HEK293 (cell line): ENCODE data around the gene TMEM272.

Experiments
- CTCF ChIA-PET: fragments of 350-600 bp; formaldehyde crosslinking; extraction: SDS; loops from one replicate; lab custom pipeline; 2021; ENCODE audit warnings: antibody characterized with exemption; lab: Yijun Ruan, JAX
- POLR2A ChIA-PET: fragments of 300-600 bp; formaldehyde crosslinking; extraction: SDS; loops from one replicate; lab custom pipeline; 2020; ENCODE audit warnings: antibody characterized with exemption, inconsistent platforms; lab: Yijun Ruan, JAX
- H3K27ac ChIP-seq: fragments of 200-500 bp; sonication (Bioruptor generic); 2 replicates; pipeline ENCODE4 v1.5.1; 2014; ENCODE audit warnings: low read depth, low read length, control low read depth, inconsistent platforms; ENCODE audit errors: extremely low read depth
- H3K36me3 ChIP-seq, 2 experiments: fragments of 200-500 bp in 1 of 2; sonication (Bioruptor generic) in 1 of 2; 1 replicate in 1 of 2; 2 replicates in 1 of 2; pipeline ENCODE4 v1.5.1; 2014 to 2017; ENCODE audit warnings: inconsistent platforms in 2 of 2, low read length in 2 of 2; ENCODE audit not compliant: control insufficient read depth in 2 of 2, insufficient read depth in 1 of 2
- H3K4me1 ChIP-seq: fragments of 200-500 bp; sonication (Bioruptor generic); 2 replicates; pipeline ENCODE4 v1.5.1; 2014; ENCODE audit warnings: mild to moderate bottlenecking, low read length, inconsistent platforms; ENCODE audit not compliant: control insufficient read depth, insufficient read depth
- H3K4me3 ChIP-seq: 2 replicates; pipeline ENCODE4 v1.5.1; 2011; ENCODE audit warnings: low read depth, mild to moderate bottlenecking, control low read depth, low read length, moderate library complexity
- H3K9me3 ChIP-seq: fragments of 200-500 bp; sonication (Bioruptor generic); 2 replicates; pipeline ENCODE4 v1.5.1; 2014; ENCODE audit warnings: low read depth, low read length, inconsistent platforms; ENCODE audit not compliant: control insufficient read depth, insufficient read depth
- GLI2 ChIP-seq: fragments of 450-650 bp; formaldehyde crosslinking; IDR thresholded peaks from 2 replicates; pipeline ENCODE4; 2017; ENCODE audit warnings: missing biosample characterization, missing genetic modification characterization, low read depth, borderline replicate concordance
- GLIS1 ChIP-seq: fragments of 450-650 bp; formaldehyde crosslinking; IDR thresholded peaks from 2 replicates; pipeline ENCODE4 v1.5.1; 2016; ENCODE audit warnings: missing biosample characterization, missing genetic modification characterization
- KLF16 ChIP-seq: fragments of 450-650 bp; formaldehyde crosslinking; IDR thresholded peaks from 2 replicates; pipeline ENCODE4 v1.5.1; 2017; ENCODE audit warnings: missing biosample characterization, missing genetic modification characterization
- KLF8 ChIP-seq: fragments of 450-650 bp; formaldehyde crosslinking; IDR thresholded peaks from 2 replicates; pipeline ENCODE4 v1.5.1; 2016; ENCODE audit warnings: missing biosample characterization, missing genetic modification characterization
- MYNN ChIP-seq: fragments of 450-650 bp; formaldehyde crosslinking; IDR thresholded peaks from 2 replicates; pipeline ENCODE4 v1.5.1; 2016; ENCODE audit warnings: missing biosample characterization, missing genetic modification characterization, borderline replicate concordance
- OVOL3 ChIP-seq: fragments of 450-650 bp; formaldehyde crosslinking; IDR thresholded peaks from 2 replicates; pipeline ENCODE4 v1.5.1; 2016; ENCODE audit warnings: missing biosample characterization, missing genetic modification characterization
- SALL2 ChIP-seq: fragments of 450-650 bp; formaldehyde crosslinking; IDR thresholded peaks from 2 replicates; pipeline ENCODE4 v1.5.0; 2017; ENCODE audit warnings: missing biosample characterization, mild to moderate bottlenecking, missing genetic modification characterization, borderline replicate concordance
- TRIM28 ChIP-seq: IDR thresholded peaks from 2 replicates; pipeline ENCODE4 v1.6.1; 2011; ENCODE audit warnings: low read length, control low read depth, borderline replicate concordance
- ZBTB10 ChIP-seq: fragments of 450-650 bp; formaldehyde crosslinking; IDR thresholded peaks from 2 replicates; pipeline ENCODE4 v1.5.1; 2016; ENCODE audit warnings: missing biosample characterization, missing genetic modification characterization
- ZBTB20 ChIP-seq: fragments of 450-650 bp; formaldehyde crosslinking; IDR thresholded peaks from 2 replicates; pipeline ENCODE4 v1.5.1; 2016; ENCODE audit warnings: missing biosample characterization, missing genetic modification characterization
- ZBTB44 ChIP-seq: fragments of 450-650 bp; IDR thresholded peaks from 2 replicates; pipeline ENCODE4 v1.5.1; 2018; ENCODE audit warnings: missing biosample characterization, mild to moderate bottlenecking, missing genetic modification characterization
- ZBTB7A ChIP-seq: fragments of 450-650 bp; formaldehyde crosslinking; IDR thresholded peaks from 2 replicates; pipeline ENCODE4 v1.5.1; 2016; ENCODE audit warnings: low read depth, missing biosample characterization, missing genetic modification characterization
- ZIC2 ChIP-seq: fragments of 450-650 bp; formaldehyde crosslinking; IDR thresholded peaks from 2 replicates; pipeline ENCODE4 v1.5.1; 2016; ENCODE audit warnings: missing biosample characterization, missing genetic modification characterization
- ZNF23 ChIP-seq: fragments of 450-650 bp; formaldehyde crosslinking; IDR thresholded peaks from 2 replicates; pipeline ENCODE4 v1.5.1; 2016; ENCODE audit warnings: missing biosample characterization, missing genetic modification characterization, borderline replicate concordance
- ZNF239 ChIP-seq: fragments of 450-650 bp; formaldehyde crosslinking; IDR thresholded peaks from 2 replicates; pipeline ENCODE4 v1.5.1; 2016; ENCODE audit warnings: missing biosample characterization, missing genetic modification characterization
- ZNF366 ChIP-seq: fragments of 450-650 bp; formaldehyde crosslinking; conservative IDR thresholded peaks from 2 replicates; pipeline ENCODE4 v1.5.1; 2016; ENCODE audit warnings: missing biosample characterization, missing genetic modification characterization
- ZNF548 ChIP-seq: fragments of 450-650 bp; formaldehyde crosslinking; IDR thresholded peaks from 2 replicates; pipeline ENCODE4 v1.5.1; 2016; ENCODE audit warnings: missing biosample characterization, missing genetic modification characterization
- ZNF629 ChIP-seq: fragments of 450-650 bp; formaldehyde crosslinking; IDR thresholded peaks from 2 replicates; pipeline ENCODE4 v1.5.1; 2017; ENCODE audit warnings: missing biosample characterization, missing genetic modification characterization
- ZNF639 ChIP-seq: fragments of 450-650 bp; formaldehyde crosslinking; IDR thresholded peaks from 2 replicates; pipeline ENCODE4 v1.5.1; 2016; ENCODE audit warnings: missing biosample characterization, missing genetic modification characterization
- TF ChIP-seq, protein P1 (sequence below): fragments of 450-650 bp; formaldehyde crosslinking; IDR thresholded peaks from 2 replicates; pipeline ENCODE4 v1.5.1; 2016; ENCODE audit warnings: missing biosample characterization, missing genetic modification characterization

The TMEM272 gene

DNA sequence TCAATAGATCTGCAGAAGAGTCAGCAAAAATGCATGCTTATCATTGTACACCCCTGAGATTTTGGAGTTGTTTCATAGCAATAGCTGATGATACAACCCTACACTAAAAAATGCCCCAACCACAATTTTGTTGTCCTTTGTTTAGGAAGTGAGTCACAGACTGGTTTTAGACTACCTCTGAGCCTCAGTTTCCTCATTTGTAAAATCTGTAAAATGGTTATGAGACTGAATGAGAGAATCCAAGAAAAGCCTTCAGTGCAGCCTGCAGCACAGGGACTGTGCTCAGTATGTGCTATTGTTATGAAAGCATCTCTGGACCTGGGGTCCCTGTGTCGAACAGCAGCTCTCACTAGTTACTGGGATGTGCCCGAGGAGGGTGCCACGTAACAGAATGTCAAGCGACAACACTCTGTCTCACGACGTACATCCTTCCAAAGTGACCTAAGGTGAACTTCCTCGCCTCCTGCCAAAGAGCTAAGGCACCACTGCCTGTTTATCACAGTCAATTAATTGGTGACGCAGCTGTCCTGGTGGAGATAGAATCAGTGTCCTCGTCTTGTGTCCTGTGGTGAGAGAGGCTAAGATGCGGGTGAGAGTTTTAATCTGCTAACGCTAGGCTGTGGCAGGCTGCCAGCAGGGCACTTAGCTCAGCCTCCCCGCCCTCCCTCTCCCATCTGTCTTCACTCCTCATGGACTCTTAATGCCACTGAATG, 59.1 kb downstream of the TMEM272 start (continued):
- TF ChIP-seq ZBTB44 (tag by site-specific recombination) (peak; percentile 55), MYNN (peak; percentile 71), SALL2 (no peak), ZNF239 (tag by site-specific recombination) (no peak), GLI2 (tag by site-specific recombination) (no peak; the same call in 1 of the 2 replicates), KLF16 (tag by site-specific recombination) (no peak; the same call in 1 of the 2 replicates), ZNF23 (tag by site-specific recombination) (no peak)
- TF ChIP-seq, protein P1, sequence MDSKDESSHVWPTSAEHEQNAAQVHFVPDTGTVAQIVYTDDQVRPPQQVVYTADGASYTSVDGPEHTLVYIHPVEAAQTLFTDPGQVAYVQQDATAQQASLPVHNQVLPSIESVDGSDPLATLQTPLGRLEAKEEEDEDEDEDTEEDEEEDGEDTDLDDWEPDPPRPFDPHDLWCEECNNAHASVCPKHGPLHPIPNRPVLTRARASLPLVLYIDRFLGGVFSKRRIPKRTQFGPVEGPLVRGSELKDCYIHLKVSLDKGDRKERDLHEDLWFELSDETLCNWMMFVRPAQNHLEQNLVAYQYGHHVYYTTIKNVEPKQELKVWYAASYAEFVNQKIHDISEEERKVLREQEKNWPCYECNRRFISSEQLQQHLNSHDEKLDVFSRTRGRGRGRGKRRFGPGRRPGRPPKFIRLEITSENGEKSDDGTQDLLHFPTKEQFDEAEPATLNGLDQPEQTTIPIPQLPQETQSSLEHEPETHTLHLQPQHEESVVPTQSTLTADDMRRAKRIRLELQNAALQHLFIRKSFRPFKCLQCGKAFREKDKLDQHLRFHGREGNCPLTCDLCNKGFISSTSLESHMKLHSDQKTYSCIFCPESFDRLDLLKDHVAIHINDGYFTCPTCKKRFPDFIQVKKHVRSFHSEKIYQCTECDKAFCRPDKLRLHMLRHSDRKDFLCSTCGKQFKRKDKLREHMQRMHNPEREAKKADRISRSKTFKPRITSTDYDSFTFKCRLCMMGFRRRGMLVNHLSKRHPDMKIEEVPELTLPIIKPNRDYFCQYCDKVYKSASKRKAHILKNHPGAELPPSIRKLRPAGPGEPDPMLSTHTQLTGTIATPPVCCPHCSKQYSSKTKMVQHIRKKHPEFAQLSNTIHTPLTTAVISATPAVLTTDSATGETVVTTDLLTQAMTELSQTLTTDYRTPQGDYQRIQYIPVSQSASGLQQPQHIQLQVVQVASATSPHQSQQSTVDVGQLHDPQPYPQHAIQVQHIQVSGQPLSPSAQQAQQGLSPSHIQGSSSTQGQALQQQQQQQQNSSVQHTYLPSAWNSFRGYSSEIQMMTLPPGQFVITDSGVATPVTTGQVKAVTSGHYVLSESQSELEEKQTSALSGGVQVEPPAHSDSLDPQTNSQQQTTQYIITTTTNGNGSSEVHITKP (tag by site-specific recombination) = 0 out of 2 replicates have a peak, but pooled peaks have one; percentile 37

- POLR2A ChIA-PET = interaction anchor here (2.3 kb wide), 1 partner anchor 331 kb away, joined by 7 read pairs; the partner anchor contains the start of gene INTS6
Measured at GRCh38 chr13:51784097-51784496, 60.9 kb downstream of the TMEM272 start.

More at GRCh38 chr13:51784097-51784496, 60.9 kb downstream of the TMEM272 start:
- TF ChIP-seq ZNF548 (tag by site-specific recombination) = no peak
- TF ChIP-seq GLIS1 = peak; percentile 69
- no peak for TF ChIP-seq ZBTB20 (tag by site-specific recombination)
- TF ChIP-seq ZNF366 (tag by site-specific recombination) = no peak
- TF ChIP-seq ZIC2 = peak; percentile 94
- no peak for TF ChIP-seq OVOL3 (tag by site-specific recombination)
- no peak for TF ChIP-seq ZNF639 (tag by site-specific recombination)
- no peak for TF ChIP-seq TRIM28
- no peak for TF ChIP-seq KLF8 (tag by site-specific recombination)
- TF ChIP-seq ZBTB10 = no peak
- TF ChIP-seq ZBTB7A (tag by site-specific recombination) = no peak
- TF ChIP-seq ZBTB44 (tag by site-specific recombination) = no peak
- no peak for TF ChIP-seq ZNF629 (tag by site-specific recombination)
- CTCF ChIA-PET = no interaction called here
- Histone ChIP-seq H3K4me1 (peaks cover 13% of the 10 kb centered on the region), H3K36me3 (no peaks in the 10 kb centered on the region), H3K4me3 (no peak overlapping the region), H3K27ac (no peak overlapping the region), H3K9me3 (no peaks in the 10 kb centered on the region)
